ENCODE measurements around the gene IPPK. TPM values are rescaled to one million over a fixed set of nuclear protein-coding genes. Genes with fewer than 3 reads are reported as not detected.

Gene IPPK
- total and polyA plus RNA-seq, 2 of the 4 experiments (the other 2 are of a cell fraction), result 25.1 to 26.8 TPM

GRCh38 chr9:92635760-92636159 lies 34.2 kb downstream of the IPPK start:
- DNase-seq, result no peak
- no peak for ATAC-seq (ENCODE audit: low read depth)
- dilution Hi-C loops (cut with HindIII; ENCODE audit: low sequenced_read_pairs, unreplicated experiment) (no loop called here), intact Hi-C loops (cut with micrococcal nuclease) (loop anchor here (2.0 kb wide), 1 partner anchor 195 kb away; no protein-coding TSS in a partner anchor), in situ Hi-C loops (cut with MboI; ENCODE audit: low sequenced_read_pairs) (loop anchor here (5.0 to 10.0 kb wide), 3 partner anchors 201 to 501 kb away; partner anchors contain the start of genes CENPP and NOL8)
- TF ChIP-seq POLR2A (IDR thresholded peaks at IDR 0.05; ENCODE audit: low read depth, low read length) (no peak), FOS (IDR thresholded peaks at IDR 0.05; ENCODE audit: low read depth, low read length) (no peak), RFX5 (IDR thresholded peaks at IDR 0.05; ENCODE audit: low read depth, low read length) (no peak), BHLHE40 (IDR thresholded peaks at IDR 0.05; ENCODE audit: low read depth, low read length) (no peak), SMC3 (IDR thresholded peaks at IDR 0.05; ENCODE audit: low read depth, low read length) (no peak), MAFK (IDR thresholded peaks at IDR 0.05; ENCODE audit: low read depth, low read length) (no peak), MAZ (IDR thresholded peaks at IDR 0.05; ENCODE audit: borderline replicate concordance, low read depth, low read length) (no peak), CEBPB (IDR thresholded peaks at IDR 0.05; ENCODE audit: low read depth, low read length) (no peak)
- TF ChIP-seq, protein P1, sequence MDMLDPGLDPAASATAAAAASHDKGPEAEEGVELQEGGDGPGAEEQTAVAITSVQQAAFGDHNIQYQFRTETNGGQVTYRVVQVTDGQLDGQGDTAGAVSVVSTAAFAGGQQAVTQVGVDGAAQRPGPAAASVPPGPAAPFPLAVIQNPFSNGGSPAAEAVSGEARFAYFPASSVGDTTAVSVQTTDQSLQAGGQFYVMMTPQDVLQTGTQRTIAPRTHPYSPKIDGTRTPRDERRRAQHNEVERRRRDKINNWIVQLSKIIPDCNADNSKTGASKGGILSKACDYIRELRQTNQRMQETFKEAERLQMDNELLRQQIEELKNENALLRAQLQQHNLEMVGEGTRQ (IDR thresholded peaks at IDR 0.05; ENCODE audit: low read depth, low read length), result no peak
- TF ChIP-seq, protein P2, sequence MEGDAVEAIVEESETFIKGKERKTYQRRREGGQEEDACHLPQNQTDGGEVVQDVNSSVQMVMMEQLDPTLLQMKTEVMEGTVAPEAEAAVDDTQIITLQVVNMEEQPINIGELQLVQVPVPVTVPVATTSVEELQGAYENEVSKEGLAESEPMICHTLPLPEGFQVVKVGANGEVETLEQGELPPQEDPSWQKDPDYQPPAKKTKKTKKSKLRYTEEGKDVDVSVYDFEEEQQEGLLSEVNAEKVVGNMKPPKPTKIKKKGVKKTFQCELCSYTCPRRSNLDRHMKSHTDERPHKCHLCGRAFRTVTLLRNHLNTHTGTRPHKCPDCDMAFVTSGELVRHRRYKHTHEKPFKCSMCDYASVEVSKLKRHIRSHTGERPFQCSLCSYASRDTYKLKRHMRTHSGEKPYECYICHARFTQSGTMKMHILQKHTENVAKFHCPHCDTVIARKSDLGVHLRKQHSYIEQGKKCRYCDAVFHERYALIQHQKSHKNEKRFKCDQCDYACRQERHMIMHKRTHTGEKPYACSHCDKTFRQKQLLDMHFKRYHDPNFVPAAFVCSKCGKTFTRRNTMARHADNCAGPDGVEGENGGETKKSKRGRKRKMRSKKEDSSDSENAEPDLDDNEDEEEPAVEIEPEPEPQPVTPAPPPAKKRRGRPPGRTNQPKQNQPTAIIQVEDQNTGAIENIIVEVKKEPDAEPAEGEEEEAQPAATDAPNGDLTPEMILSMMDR (conservative IDR thresholded peaks at IDR 0.05; ENCODE audit: low read depth, low read length), result no peak
- Histone ChIP-seq H2BK15ac (ENCODE audit: low read depth, low read length) (no peak overlapping the region), H4K20me1 (ENCODE audit: insufficient read depth, low read length) (no peaks in the 10 kb centered on the region), H2AFZ (replicated peaks; ENCODE audit: low read length, poor library complexity) (no peak overlapping the region), H4K8ac (ENCODE audit: low read depth in 2 of 2, low read length in 2 of 2) (no peak overlapping the region), H3K79me1 (ENCODE audit: low read depth in 1 of 2, low read length in 2 of 2) (peaks cover 3 to 8% of the 10 kb centered on the region in 2 experiments; a peak in 1 of 4 replicates), H3K27ac (ENCODE audit: insufficient read depth, low read length) (no peak overlapping the region), H2AK9ac (replicated peaks; ENCODE audit: low read depth, low read length, poor library complexity) (no peak overlapping the region), H3K56ac (ENCODE audit: extremely low read depth, insufficient read depth, low read length) (no peak overlapping the region), H3K27me3 (ENCODE audit: control insufficient read depth, insufficient read depth, low read length) (no peaks in the 10 kb centered on the region), H3K4me3 (ENCODE audit: insufficient read depth, low read depth, low read length) (no peak overlapping the region), H2BK120ac (ENCODE audit: low read depth, low read length) (no peak overlapping the region), H3K23ac (ENCODE audit: low read depth, low read length) (no peak overlapping the region), H2AK5ac (ENCODE audit: low read depth, low read length) (no peak overlapping the region), H2BK5ac (ENCODE audit: low read depth, low read length, poor library complexity, severe bottlenecking) (no peak overlapping the region), H3K14ac (replicated peaks; ENCODE audit: low read depth, low read length) (no peak overlapping the region), H3K18ac (ENCODE audit: low read depth, low read length) (no peak overlapping the region), H3K36me3 (ENCODE audit: control insufficient read depth, insufficient read depth, low read length) (peaks cover 65% of the 10 kb centered on the region), H3K4ac (ENCODE audit: low read depth, low read length) (no peak overlapping the region), H3K4me2 (ENCODE audit: low read depth, low read length) (no peak overlapping the region), H3K9ac (ENCODE audit: low read depth, low read length) (no peak overlapping the region), H3K9me1 (ENCODE audit: insufficient read depth, low read length) (no peaks in the 10 kb centered on the region), H3K4me1 (ENCODE audit: control insufficient read depth, insufficient read depth, low read length) (no peaks in the 10 kb centered on the region), H3K9me3 (ENCODE audit: control insufficient read depth, insufficient read depth, low read length) (no peaks in the 10 kb centered on the region), H2BK20ac (ENCODE audit: low read depth, low read length) (no peak overlapping the region), H4K5ac (ENCODE audit: low read depth, low read length) (no peak overlapping the region), H4K91ac (ENCODE audit: insufficient read depth, low read depth, low read length) (no peak overlapping the region)
- ChIA-PET POLR2A (ENCODE audit: unreplicated experiment) (no interaction called here), CTCF (no interaction called here)
- WGBS, 2 experiments (ENCODE audit: extremely low coverage in 2 of 2, insufficient read length in 1 of 2), result 100% methylated on average over 4 of the region's 4 CpGs; no CpG with 5 or more reads in 1 of the 2 experiments
- BruUV-seq (replicated peaks), result no TSS peak
